DND-41 (cell line): ENCODE measurements around the gene ARL5C.

ENCODE experiments used
- CTCF ChIP-seq: IDR thresholded peaks from 2 replicates; pipeline ENCODE4 v1.5.1; 2012; ENCODE audit warnings: borderline replicate concordance, low read length, moderate library complexity, mild to moderate bottlenecking; ENCODE audit not compliant: poor library complexity, severe bottlenecking; ENCODE audit errors: extremely low read depth
- EZH2 ChIP-seq: IDR thresholded peaks from 3 replicates; pipeline ENCODE4 v1.6.1; 2012; ENCODE audit warnings: borderline replicate concordance, low read depth, mild to moderate bottlenecking, moderate library complexity, low read length, inconsistent platforms; ENCODE audit not compliant: severe bottlenecking

GRCh38 chr17:39144416-39144840, 21.5 kb downstream of the ARL5C start:
- TF ChIP-seq CTCF (no peak), EZH2 (no peak)
